CD4-positive, alpha-beta T cell (primary cell): ENCODE data around the gene TSPAN11. TPM values are rescaled to one million over a fixed set of nuclear protein-coding genes. Genes with fewer than 3 reads are reported as not detected.

Source experiments
- ATAC-seq: fragments of 200-7000 bp; cut with Tn5 transposase; one replicate; pipeline ENCODE4 v1.10.0; 2022; ENCODE audit warnings: mild to moderate bottlenecking; ENCODE audit not compliant: poor library complexity
- CTCF ChIA-PET: fragments of 350-600 bp; sonication (Branson Sonifier 250); formaldehyde crosslinking; loops from one replicate; lab custom pipeline; 2021; ENCODE audit warnings: antibody characterized with exemption, inconsistent platforms; lab: Charles Lee
- POLR2A ChIA-PET: fragments of 350-600 bp; sonication (Branson Sonifier 250); formaldehyde crosslinking; loops from one replicate; lab custom pipeline; 2021; ENCODE audit warnings: antibody characterized with exemption, inconsistent platforms; lab: Charles Lee
- DNase-seq, 14 experiments: peaks; one replicate each; pipeline ENCODE4 v3.0.0-alpha.2; 2013 to 2020; ENCODE audit warnings: mixed read lengths in 2 of 14
- H3K27ac ChIP-seq, 2 donors: one replicate each; pipeline versions ENCODE4 v1.5.1 to v1.7.0; 2013; ENCODE audit warnings: low read length in 2 of 2, low read depth in 1 of 2, mild to moderate bottlenecking in 1 of 2
- H3K27me3 ChIP-seq, 2 experiments: 1 replicate in 1 of 2; 2 replicates in 1 of 2; pipeline versions ENCODE4 v1.6.1 to v1.7.0; 2013; ENCODE audit warnings: low read length in 2 of 2, control low read depth in 1 of 2, mild to moderate bottlenecking in 1 of 2, moderate library complexity in 1 of 2; ENCODE audit not compliant: insufficient read depth in 2 of 2, control insufficient read depth in 1 of 2
- H3K36me3 ChIP-seq: one replicate; pipeline ENCODE4 v1.6.1; 2013; ENCODE audit warnings: low read length, control low read depth; ENCODE audit not compliant: insufficient read depth
- H3K4me1 ChIP-seq: one replicate; pipeline ENCODE4 v1.6.1; 2013; ENCODE audit warnings: low read length, control low read depth; ENCODE audit not compliant: insufficient read depth
- H3K4me3 ChIP-seq: one replicate; pipeline ENCODE4 v1.5.1; 2013; ENCODE audit warnings: mild to moderate bottlenecking, low read length, moderate library complexity
- H3K9me3 ChIP-seq, 2 experiments: 1 replicate in 1 of 2; 2 replicates in 1 of 2; pipeline versions ENCODE4 v1.6.1 to v1.7.0; 2013; ENCODE audit warnings: low read length in 2 of 2, mild to moderate bottlenecking in 2 of 2, control low read depth in 1 of 2, moderate library complexity in 1 of 2; ENCODE audit not compliant: control insufficient read depth in 1 of 2, insufficient read depth in 1 of 2
- H3K27ac Mint-ChIP-seq: one replicate; pipeline ENCODE4 v1.8.0; 2020; ENCODE audit warnings: mixed read lengths
- H3K27me3 Mint-ChIP-seq: one replicate; pipeline ENCODE4 v1.8.0; 2021; ENCODE audit warnings: mixed read lengths
- H3K36me3 Mint-ChIP-seq: one replicate; pipeline ENCODE4 v1.8.0; 2021; ENCODE audit warnings: low read depth, mixed read lengths
- H3K4me1 Mint-ChIP-seq: one replicate; pipeline ENCODE4 v1.8.0; 2021; ENCODE audit warnings: low read depth, mixed read lengths
- H3K4me3 Mint-ChIP-seq: one replicate; pipeline ENCODE4 v1.8.0; 2020; ENCODE audit warnings: mild to moderate bottlenecking, mixed read lengths
- H3K9me3 Mint-ChIP-seq: one replicate; pipeline ENCODE4 v1.8.0; 2020; ENCODE audit warnings: mixed read lengths
- CTCF ChIP-seq: fragments of 200-600 bp; IDR thresholded peaks from one replicate; pipeline ENCODE4 v1.8.0; 2022; ENCODE audit warnings: antibody characterized with exemption, mild to moderate bottlenecking
- intact Hi-C, 2 experiments: fragments of 100-400 bp; cut with DNase I in 1 of 2; cut with micrococcal nuclease in 1 of 2; formaldehyde crosslinking; loops; one replicate each; pipeline versions ENCODE4 v1.15.1 to v1.9.0; 2023 to 2025; cut with DNase I, micrococcal nuclease
- polyA plus RNA-seq, 2 donors: library from polyadenylated mRNA; unstranded; fragments of 120-200 nt; gene quantifications; one replicate each; pipeline ENCODE4 v1.2.1, GENCODE V29; 2013
- total RNA-seq, 174 experiments: library from RNA in 2 of 174; stranded (reverse) in 2 of 174; gene quantifications; one replicate each; pipeline ENCODE4 v1.2.3 and lab custom pipeline; 2021 to 2026

Gene TSPAN11
- total RNA-seq (not detected), total RNA-seq (lab: John Stamatoyannopoulos, UW) (0 to 0.13 (median 0) reads per million in 172 experiments)
- polyA plus RNA-seq (2013, experiment 1 of 2) = not detected
- polyA plus RNA-seq (2013, experiment 2 of 2) = 0.27 TPM

- H3K36me3 ChIP-seq = no peaks in the 10 kb centered on the region
- CTCF ChIA-PET = interaction anchor here (0.5 kb wide), 1 partner anchor 67 kb away, joined by 3 read pairs; no protein-coding TSS in a partner anchor
- Mint-ChIP-seq H3K4me3 (no peak within 1 kb of the TSS), H3K27me3 (peaks cover 66% of the 10 kb centered on the region), H3K36me3 (no peaks in the 10 kb centered on the region), H3K4me1 (no peaks in the 10 kb centered on the region), H3K9me3 (no peaks in the 10 kb centered on the region), H3K27ac (no peak within 1 kb of the TSS)
- intact Hi-C loops = no loop called here
- POLR2A ChIA-PET = no interaction called here
- ATAC-seq (no peak), DNase-seq (no peak)
- H3K4me1 ChIP-seq = no peaks in the 10 kb centered on the region
- H3K9me3 ChIP-seq = peaks cover 0 to 7% of the 10 kb centered on the region in 2 experiments
- H3K4me3 ChIP-seq = no peak within 1 kb of the TSS
- H3K27ac ChIP-seq = no peak within 1 kb of the TSS
- H3K27me3 ChIP-seq = peaks cover 21 to 44% of the 10 kb centered on the region in 2 experiments
- TF ChIP-seq CTCF = no peak
Observed at GRCh38 chr12:30926243-30927221, at the start of gene TSPAN11. TSPAN11 (plus strand) TSS chr12:30926748; CDS start chr12:30953992, 27,244 bp downstream.

DNA sequence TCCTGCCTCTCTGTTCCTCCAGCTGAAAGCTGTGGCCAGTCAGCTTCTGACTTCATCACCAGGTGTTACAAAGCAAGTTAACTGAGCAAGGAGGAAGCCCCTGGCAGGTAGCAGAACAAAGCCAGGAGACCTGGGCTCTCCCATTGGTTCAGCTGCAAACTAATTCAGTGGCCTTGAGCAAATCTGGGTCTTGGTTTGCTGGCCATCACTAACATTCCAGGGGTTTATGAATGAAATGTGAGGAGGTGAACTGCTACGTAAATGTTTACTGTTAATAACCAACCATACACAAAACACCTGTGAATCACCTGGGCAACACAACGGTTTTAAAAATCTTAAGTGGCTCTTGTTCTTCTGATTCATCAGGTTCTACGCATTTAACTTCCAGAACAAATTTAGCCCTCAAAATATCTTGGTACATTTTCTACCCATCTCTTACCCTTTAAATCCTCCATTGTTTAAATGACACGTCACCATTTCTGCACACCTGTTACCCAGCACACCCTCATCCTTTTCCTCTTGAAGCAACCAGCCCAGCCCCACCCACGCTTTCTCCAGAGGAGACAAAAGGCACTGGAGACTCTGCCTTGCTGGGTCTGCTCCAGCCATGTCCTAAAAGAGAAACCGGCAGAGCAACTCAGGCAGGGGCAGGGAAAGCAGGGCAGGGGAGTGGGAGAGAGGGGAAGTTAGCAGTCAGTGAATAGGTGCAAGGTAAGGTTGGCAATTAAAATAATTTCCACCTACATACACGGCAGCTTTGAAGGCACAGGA, 49.3 kb upstream of the TSPAN11 start:
- peaks cover 47% of the 10 kb centered on the region for H3K27me3 Mint-ChIP-seq
- POLR2A ChIA-PET = no interaction called here

More for the DNA sequence above, 49.3 kb upstream of the TSPAN11 start:
- CTCF ChIA-PET = no interaction called here
- no peaks in the 10 kb centered on the region for H3K36me3 ChIP-seq
- H3K9me3 Mint-ChIP-seq = no peaks in the 10 kb centered on the region
- no peak overlapping the region for H3K27ac Mint-ChIP-seq
- ATAC-seq (no peak), DNase-seq (no peak)
- H3K36me3 Mint-ChIP-seq = no peaks in the 10 kb centered on the region
- H3K4me3 ChIP-seq = no peak overlapping the region
- H3K27me3 ChIP-seq = peaks cover 3 to 5% of the 10 kb centered on the region in 2 experiments
- intact Hi-C loops = no loop called here
- H3K4me3 Mint-ChIP-seq = no peak overlapping the region
- no peaks in the 10 kb centered on the region for H3K9me3 ChIP-seq
- no peak for TF ChIP-seq CTCF
- no peaks in the 10 kb centered on the region for H3K4me1 ChIP-seq
- no peaks in the 10 kb centered on the region for H3K4me1 Mint-ChIP-seq
- H3K27ac ChIP-seq = no peak overlapping the region
